A673 (cell line): ENCODE results near the gene EXOG.

Experiments
- CTCF ChIP-seq: fragments of 300-800, 200-600 bp; sonication (generic); conservative IDR thresholded peaks from 2 replicates; pipeline ENCODE4 v1.5.1; 2017; ENCODE audit warnings: low read depth, mild to moderate bottlenecking, antibody characterized with exemption, low read length, moderate library complexity, mixed read lengths
- EZH2 ChIP-seq: fragments of 200-600 bp; sonication (generic); IDR thresholded peaks from 2 replicates; pipeline ENCODE4 v1.6.1; 2017; ENCODE audit warnings: borderline replicate concordance, low read depth, mild to moderate bottlenecking, mixed read lengths, antibody characterized with exemption, low read length; ENCODE audit not compliant: poor library complexity, severe bottlenecking

GRCh38 chr3:38453913-38454177 lies 42.3 kb upstream of the EXOG start:
- no peak for TF ChIP-seq EZH2
- TF ChIP-seq CTCF = no peak
